Measurements from ENCODE around the gene MRPL28.

Gene MRPL28

DNA sequence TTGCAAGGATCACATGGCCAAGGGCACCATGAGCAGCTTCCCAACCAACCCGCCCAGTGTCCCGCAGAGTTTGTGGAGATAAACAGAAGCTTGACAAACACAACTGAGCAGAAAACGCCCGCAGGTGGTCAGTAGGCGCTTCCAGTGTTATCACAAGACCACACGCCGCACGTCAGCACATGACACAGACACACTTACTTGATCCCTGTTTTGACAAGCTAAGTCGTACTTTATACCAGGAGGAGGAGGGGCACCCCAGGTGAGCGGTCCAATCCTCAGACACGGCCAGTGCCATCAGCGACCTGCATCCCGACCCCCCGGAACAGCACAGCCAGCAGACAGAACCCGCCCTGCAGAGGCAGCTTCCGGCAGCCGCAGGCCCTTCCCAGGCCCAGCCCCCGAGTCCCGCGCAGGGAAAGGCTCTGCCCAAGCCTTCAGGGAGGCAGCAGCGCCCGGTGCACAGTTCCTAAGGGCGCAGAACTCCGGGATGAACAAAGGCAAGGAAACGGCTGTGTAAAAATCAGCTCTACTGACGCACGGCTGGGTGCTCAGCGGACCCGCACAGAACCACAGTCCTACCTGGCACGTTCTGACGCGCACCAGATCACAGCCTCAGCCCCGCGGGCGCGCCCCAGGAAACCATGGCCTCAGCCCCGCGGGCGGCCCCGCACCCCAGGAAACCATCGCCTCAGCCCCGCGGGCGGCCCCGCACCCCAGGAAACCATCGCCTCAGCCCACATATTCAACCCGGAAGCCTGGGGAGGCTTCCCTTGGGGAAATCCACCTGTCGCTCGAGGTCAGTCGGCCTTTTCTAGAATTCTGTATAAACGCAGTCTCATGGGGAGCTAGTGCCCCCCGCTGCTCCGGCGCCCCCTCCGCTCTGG, 45.6 kb downstream of the MRPL28 start:
- Histone ChIP-seq H3K9ac (ENCODE audit: low read depth, low read length) (no peak overlapping the region), H3K36me3 (ENCODE audit: insufficient read depth, low read depth, low read length) (no peaks in the 10 kb centered on the region), H3K27ac (ENCODE audit: low read length) (no peak overlapping the region), H3K27me3 (ENCODE audit: insufficient read depth, low read length) (no peaks in the 10 kb centered on the region), H3K9me3 (ENCODE audit: insufficient read depth, low read depth, low read length) (no peaks in the 10 kb centered on the region), H3K4me1 (ENCODE audit: insufficient read depth, low read length) (no peaks in the 10 kb centered on the region), H3K4me3 (ENCODE audit: low read length) (no peak overlapping the region)

DNA sequence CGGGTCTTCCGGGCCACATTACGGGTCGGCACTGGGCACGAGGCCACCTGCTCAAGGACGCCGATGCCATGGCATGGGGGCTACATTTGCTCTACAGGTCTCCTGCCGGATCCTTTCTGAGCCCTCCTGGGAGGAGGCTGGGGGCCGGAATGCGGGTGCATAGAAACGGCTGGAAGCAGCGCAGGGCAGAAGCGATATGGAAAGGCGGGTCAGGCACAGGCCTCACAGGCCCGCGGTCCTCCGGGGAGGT, 46.2 kb downstream of the MRPL28 start:
- H3K27ac ChIP-seq (ENCODE audit: low read length): no peak overlapping the region
- H3K36me3 ChIP-seq (ENCODE audit: insufficient read depth, low read depth, low read length): 0 out of 2 replicates have a peak, but pooled peaks cover 2% of the 10 kb centered on the region
- H3K9ac ChIP-seq (ENCODE audit: low read depth, low read length): no peak overlapping the region
- H3K4me1 ChIP-seq (ENCODE audit: insufficient read depth, low read length): peaks cover 2% of the 10 kb centered on the region
- no peaks in the 10 kb centered on the region for H3K9me3 ChIP-seq (ENCODE audit: insufficient read depth, low read depth, low read length)
- H3K27me3 ChIP-seq (ENCODE audit: insufficient read depth, low read length): no peaks in the 10 kb centered on the region
- H3K4me3 ChIP-seq (ENCODE audit: low read length): no peak overlapping the region

DNA sequence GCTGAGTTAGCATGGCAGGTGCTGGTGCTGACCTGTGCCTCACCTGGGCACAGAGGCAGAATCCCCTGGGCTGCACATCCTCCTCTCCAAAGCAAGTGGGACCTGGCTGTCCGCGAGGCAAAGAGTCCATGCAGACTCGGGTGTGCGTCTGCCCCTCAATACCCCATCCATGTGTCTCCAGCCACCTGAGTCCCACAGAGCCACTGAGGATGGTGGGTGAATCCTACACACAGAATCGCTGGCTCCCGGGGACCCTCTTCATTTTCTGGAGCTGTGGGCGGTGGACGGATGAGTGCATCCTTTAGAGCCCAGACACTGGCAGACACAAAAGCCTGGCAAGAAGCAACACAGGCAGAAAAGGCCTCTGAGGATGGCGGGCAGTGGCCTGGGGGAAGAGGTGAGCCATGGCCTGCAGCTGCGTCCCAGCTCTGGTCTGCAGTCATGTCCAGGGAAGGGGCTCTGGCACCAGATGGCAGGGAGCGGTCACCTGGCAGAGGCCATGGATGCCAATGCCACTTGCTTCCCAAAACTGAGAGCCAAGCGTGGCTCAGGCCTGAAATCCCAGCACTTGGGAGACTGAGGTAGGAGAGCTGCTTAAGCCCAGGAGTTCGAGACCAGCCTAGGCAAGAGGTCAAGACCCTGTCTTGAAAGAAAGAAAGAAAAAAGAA, 47.7 kb downstream of the MRPL28 start:
- H3K27me3 ChIP-seq (ENCODE audit: insufficient read depth, low read length): no peaks in the 10 kb centered on the region
- H3K27ac ChIP-seq (ENCODE audit: low read length): no peak overlapping the region
- no peaks in the 10 kb centered on the region for H3K9me3 ChIP-seq (ENCODE audit: insufficient read depth, low read depth, low read length)
- H3K36me3 ChIP-seq (ENCODE audit: insufficient read depth, low read depth, low read length): 0 out of 2 replicates have a peak, but pooled peaks cover 4% of the 10 kb centered on the region
- no peak overlapping the region for H3K9ac ChIP-seq (ENCODE audit: low read depth, low read length)
- H3K4me1 ChIP-seq (ENCODE audit: insufficient read depth, low read length): peaks cover 5% of the 10 kb centered on the region
- no peak overlapping the region for H3K4me3 ChIP-seq (ENCODE audit: low read length)

DNA sequence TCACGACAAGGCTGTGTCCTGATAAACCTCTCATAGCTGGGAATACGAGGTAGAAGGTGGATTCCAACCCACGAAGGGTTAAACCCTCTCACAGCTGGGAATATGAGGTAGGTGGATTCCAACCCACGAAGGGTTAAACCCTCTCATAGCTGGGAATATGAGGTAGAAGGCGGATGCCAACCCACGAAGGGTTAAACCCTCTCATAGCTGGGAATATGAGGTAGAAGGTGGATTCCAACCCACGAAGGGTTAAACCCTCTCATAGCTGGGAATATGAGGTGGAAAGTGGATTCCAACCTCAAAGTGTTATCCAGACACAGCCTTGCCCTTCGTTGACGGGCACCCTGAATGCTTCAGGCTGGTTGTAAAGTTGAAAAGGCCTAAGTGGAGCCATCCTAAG, 48.8 kb downstream of the MRPL28 start:
- H3K27me3 ChIP-seq (ENCODE audit: insufficient read depth, low read length): no peaks in the 10 kb centered on the region
- H3K27ac ChIP-seq (ENCODE audit: low read length): no peak overlapping the region
- H3K4me1 ChIP-seq (ENCODE audit: insufficient read depth, low read length): peaks cover 7% of the 10 kb centered on the region
- 0 out of 2 replicates have a peak, but pooled peaks cover 4% of the 10 kb centered on the region for H3K36me3 ChIP-seq (ENCODE audit: insufficient read depth, low read depth, low read length)
- H3K9ac ChIP-seq (ENCODE audit: low read depth, low read length): no peak overlapping the region
- H3K4me3 ChIP-seq (ENCODE audit: low read length): no peak overlapping the region
- H3K9me3 ChIP-seq (ENCODE audit: insufficient read depth, low read depth, low read length): no peaks in the 10 kb centered on the region

DNA sequence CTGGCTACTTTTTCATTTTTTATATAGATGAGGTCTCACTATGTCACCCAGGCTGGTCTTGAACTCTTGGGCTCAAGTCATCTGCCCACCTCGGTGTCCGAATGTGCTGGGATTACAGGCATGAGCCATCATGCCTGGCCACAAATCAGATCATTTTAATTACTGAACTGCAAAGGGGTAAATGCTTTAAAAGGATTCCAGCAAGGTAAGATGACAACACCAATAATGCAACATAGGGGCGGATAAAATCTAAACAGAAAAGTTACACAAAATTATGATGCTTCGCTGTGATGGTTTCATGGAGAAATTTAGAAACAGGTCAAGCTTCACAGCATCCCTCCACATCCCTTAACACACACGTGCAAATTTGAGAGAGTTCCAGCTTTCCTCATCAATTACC, 50.1 kb downstream of the MRPL28 start:
- no peak overlapping the region for H3K4me3 ChIP-seq (ENCODE audit: low read length)
- 0 out of 2 replicates have a peak, but pooled peaks cover 4% of the 10 kb centered on the region for H3K36me3 ChIP-seq (ENCODE audit: insufficient read depth, low read depth, low read length)
- no peaks in the 10 kb centered on the region for H3K9me3 ChIP-seq (ENCODE audit: insufficient read depth, low read depth, low read length)
- H3K27me3 ChIP-seq (ENCODE audit: insufficient read depth, low read length): no peaks in the 10 kb centered on the region
- H3K9ac ChIP-seq (ENCODE audit: low read depth, low read length): no peak overlapping the region
- H3K27ac ChIP-seq (ENCODE audit: low read length): no peak overlapping the region
- peaks cover 7% of the 10 kb centered on the region for H3K4me1 ChIP-seq (ENCODE audit: insufficient read depth, low read length)

DNA sequence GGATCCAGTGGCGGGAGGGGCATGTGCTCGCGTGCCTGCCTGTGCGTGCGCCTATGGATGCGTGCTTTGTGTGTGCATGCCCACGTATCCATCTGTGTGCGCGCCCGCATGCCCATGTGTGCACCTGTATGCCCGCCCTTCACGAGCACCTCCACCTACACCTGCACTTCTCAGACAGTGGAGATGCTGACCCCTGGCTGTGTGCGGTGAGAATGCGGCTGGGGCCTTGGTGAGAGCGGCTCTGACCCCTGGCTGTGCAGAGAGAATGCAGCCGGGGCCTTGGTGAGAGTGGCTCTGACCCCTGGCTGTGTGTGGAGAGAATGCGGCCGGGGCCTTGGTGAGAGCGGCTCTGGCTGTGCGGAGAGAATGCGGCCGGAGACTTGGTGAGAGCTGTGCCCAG, 51.7 kb downstream of the MRPL28 start:
- Histone ChIP-seq H3K9me3 (ENCODE audit: insufficient read depth, low read depth, low read length) (no peaks in the 10 kb centered on the region), H3K4me1 (ENCODE audit: insufficient read depth, low read length) (peaks cover 7% of the 10 kb centered on the region), H3K9ac (ENCODE audit: low read depth, low read length) (no peak overlapping the region), H3K4me3 (ENCODE audit: low read length) (no peak overlapping the region), H3K36me3 (ENCODE audit: insufficient read depth, low read depth, low read length) (peaks cover 16% of the 10 kb centered on the region; the same call in 1 of the 2 replicates), H3K27ac (ENCODE audit: low read length) (no peak overlapping the region), H3K27me3 (ENCODE audit: insufficient read depth, low read length) (no peaks in the 10 kb centered on the region)

DNA sequence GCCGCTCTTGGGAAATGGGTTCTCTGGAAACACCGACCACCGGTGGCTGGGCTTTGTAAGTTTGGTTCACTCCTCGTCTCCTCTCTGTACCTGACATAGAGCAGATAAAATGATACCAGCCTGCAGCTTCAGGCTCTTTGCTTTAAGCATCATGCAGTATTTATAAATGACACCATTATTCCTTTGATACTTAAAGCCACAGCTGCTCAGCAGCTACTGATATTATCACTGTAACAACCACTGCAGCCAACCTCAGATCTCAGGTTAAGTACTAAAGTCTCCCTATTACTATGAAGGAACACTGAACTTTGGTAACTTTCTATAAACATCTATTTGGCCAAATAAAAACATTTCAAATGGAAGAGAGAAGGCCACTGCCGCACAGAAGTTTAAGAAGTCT, 52.8 kb downstream of the MRPL28 start:
- Histone ChIP-seq H3K27ac (ENCODE audit: low read length) (no peak overlapping the region), H3K27me3 (ENCODE audit: insufficient read depth, low read length) (no peaks in the 10 kb centered on the region)

More for the DNA sequence above, 52.8 kb downstream of the MRPL28 start:
- peaks cover 7% of the 10 kb centered on the region for H3K4me1 ChIP-seq (ENCODE audit: insufficient read depth, low read length)
- H3K4me3 ChIP-seq (ENCODE audit: low read length): no peak overlapping the region
- peaks cover 26% of the 10 kb centered on the region for H3K36me3 ChIP-seq (ENCODE audit: insufficient read depth, low read depth, low read length)
- H3K9ac ChIP-seq (ENCODE audit: low read depth, low read length): no peak overlapping the region
- H3K9me3 ChIP-seq (ENCODE audit: insufficient read depth, low read depth, low read length): no peaks in the 10 kb centered on the region

Measured in iPS-20b (cell line).